SK-N-DZ (cell line): ENCODE measurements around the gene CBFA2T3.

ENCODE experiments used
- DNase-seq: peaks from one replicate; pipeline ENCODE4 v3.0.0-alpha.2; 2015; ENCODE audit warnings: low spot score

CBFA2T3 gene

GRCh38 chr16:88999457-89000206 is 22.6 kb upstream of the CBFA2T3 start:
- no peak for DNase-seq

DNA sequence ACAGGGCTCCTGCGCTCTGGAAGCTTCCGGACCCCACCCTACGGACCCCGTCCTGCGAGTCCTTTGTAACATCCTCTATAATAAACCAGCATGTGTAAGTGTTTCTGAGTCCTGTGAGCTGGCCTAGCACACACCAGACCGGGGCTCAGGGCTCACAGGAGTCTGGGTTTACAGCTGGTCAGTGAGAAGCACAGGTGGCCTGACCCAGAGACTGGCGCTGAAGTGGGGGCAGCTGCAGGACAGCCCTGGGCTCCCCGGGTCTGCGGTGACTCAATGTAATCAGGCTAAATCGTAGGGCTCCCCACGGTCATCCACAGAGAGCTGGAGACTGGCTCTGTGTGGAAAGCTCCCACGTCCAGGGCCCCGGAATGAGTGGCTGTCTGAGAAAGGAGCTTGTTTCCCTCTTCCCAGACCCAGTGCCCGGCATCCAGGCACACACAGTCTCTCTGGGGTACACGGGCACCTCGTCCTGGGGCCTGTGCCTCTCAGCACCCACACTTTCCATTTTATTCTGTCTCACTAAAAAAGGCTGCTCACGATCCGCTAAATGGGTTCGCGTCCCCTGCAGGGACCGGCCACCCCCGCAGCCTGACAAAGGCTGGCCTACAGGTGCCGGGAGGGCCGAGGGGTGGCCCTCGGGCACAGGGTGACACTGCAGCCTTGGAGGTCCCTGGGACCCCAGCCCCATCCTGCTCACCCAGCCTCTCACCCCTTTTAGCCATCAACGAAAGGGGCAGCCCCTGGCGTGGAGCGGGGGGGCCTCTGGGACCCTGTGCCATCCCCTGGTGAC is 18.9 kb upstream of the CBFA2T3 start:
- DNase-seq = no peak

DNA sequence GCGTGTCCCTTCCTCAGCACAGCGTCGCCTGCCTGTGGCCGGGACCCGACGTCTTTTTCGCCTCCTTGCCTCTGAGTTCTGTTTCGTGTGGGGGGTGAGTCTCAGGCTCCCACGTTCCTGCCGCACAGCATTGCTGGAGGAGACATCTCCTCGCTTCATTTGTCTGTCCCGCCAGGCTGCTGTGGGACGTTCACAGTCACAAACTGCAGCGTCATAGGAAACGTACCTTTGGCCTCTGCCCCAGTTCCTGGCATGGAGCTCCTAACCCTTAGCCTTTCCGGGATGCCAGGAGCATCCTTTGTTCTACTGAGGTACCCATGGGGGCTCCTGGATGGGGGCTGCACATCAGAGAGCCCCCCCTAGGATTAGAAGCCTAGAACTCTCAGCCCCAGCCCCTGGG is 18.2 kb upstream of the CBFA2T3 start:
- no peak for DNase-seq

- no peak for DNase-seq
Observed at GRCh38 chr16:88994695-88995094, 17.7 kb upstream of the CBFA2T3 start.

DNA sequence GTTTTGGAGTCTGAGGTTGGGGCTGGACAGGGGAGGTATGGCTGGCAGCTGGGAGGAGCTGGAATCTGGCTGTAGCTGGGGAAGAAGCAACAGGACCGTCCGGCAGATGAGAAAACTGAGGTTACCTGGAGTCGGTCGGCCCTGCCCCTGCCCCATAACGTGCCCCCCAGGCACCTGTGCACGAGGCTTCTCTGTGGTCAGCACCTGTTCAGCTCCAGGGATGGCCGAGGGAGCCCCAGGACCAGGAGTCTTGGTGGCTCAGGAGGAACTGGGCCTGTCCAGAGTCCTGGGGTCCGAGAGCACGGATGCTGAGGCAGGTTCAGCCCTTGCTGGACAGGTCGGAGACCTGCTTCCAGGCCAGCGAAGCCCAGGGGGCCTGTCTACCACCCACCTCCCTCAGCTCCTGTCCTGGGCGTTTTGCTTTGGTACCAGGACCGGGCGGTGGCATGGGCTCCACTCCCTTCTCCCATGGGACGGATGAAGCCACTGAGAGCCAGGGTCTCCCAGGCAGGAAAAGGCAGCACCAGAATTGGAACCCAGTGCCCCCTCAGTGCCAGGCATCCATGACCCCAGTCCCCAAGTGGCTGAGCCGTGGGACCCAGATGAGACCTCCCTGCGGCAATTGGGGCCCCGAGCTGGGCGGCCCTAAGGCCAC is 17.1 kb upstream of the CBFA2T3 start:
- DNase-seq = no peak

- no peak for DNase-seq
Observed at GRCh38 chr16:88993166-88993761, 16.3 kb upstream of the CBFA2T3 start.

DNA sequence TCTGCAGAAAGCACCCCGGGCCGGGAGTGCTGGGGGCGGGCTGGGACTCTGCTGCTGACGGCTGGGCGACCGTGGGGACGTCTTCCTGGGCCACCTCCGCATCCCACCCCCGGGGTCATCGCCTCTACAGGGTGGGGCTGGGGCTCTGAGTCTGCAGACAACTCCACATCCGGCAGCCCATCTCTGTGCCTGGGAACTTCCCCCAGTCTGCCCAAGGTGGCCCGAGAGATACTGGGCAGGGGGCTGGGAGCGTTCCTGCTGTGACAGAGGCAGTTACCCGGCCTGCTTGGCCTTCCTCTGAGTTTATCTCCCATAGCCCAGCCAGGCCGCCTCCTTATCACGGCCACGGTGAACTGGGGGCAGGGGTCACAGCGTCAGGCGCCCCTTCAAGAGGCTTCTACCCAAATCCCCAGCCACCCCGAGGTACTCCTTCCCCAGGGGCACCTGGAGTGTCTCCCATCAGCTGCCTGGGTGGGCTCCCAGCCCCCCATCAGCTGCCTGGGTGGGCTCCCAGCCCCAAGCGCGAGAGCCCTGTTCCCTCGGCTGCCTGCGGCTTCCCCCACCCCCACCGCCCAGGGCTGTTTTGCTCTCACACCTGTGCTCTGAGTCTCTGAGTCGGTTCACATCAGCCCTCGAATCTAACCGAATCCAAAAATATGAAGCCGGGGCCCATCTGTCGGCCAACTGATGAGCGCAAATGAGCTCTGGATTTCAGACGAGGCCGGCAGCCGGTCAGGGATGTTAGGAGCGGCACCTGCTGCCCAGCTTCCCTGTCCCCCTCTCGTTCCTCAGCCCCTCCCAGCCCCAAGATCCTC is 15.6 kb upstream of the CBFA2T3 start:
- no peak for DNase-seq

DNA sequence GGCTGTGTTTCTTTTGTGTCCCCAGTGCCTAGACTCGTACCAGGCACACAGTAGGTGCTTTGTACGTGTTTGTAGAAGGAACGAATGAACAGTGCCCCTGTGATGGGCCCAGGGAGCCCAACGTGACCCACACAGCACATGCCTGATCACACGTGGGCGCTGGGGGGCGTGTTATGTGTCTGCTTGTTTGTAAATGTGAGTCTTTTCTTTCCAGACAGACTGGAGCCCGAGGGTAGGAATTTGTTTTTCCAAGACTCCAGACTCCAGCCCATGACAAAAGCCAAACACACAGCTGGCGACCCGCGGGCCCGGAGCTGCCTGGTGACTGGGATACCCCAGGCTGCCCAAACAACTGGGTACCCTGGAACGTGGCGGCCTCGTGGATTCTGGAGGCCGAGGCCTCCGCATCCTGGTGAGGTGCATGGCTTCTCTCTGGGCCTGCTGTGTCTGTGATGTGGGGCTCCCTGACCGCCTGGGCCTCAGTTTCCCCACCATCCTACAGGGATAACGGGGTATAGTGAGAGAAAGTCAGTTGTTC is 14.9 kb upstream of the CBFA2T3 start:
- no peak for DNase-seq

GRCh38 chr16:88989852-88990547 is 13.0 kb upstream of the CBFA2T3 start:
- no peak for DNase-seq

DNA sequence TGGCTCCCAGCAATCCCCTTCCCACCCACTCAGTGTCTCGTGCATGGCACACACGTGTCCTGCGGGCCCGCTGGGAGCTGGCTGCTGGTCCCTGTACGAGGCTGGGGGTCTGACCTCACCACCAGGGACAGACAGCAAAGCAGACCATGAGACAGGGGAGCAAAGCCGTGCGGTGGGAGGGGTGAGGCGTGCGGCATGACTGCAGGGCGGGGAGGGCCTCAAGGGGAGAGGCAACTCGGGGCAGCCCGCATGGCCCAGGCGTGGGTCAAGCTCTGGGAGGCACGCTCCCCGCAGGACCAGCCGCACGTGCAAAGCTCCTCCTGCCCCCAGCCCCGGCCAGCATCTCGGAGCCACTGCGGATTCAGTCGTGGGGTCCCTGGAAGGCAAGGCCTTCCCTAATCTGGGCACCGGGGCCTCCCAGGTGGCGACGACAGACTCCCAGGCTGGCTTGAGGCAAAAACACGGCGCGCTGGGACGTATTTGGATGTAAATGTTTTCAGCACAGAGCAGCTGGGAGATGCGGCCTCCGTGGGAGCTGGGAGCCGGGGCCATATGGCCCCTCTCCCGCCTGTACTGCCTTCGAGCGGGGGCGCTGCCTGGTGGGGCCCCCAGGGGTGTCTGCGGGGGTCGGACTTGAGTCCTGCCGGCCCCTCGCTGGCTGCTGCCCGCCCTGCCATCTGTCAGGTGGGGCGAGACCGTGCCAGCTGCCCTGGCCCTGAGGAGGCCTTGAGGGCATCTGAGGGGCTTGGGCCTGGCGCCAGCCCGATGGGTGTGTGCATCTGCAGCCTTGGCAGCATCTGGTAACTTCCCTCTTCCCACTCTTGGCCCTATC is 12.2 kb upstream of the CBFA2T3 start:
- no peak for DNase-seq

DNA sequence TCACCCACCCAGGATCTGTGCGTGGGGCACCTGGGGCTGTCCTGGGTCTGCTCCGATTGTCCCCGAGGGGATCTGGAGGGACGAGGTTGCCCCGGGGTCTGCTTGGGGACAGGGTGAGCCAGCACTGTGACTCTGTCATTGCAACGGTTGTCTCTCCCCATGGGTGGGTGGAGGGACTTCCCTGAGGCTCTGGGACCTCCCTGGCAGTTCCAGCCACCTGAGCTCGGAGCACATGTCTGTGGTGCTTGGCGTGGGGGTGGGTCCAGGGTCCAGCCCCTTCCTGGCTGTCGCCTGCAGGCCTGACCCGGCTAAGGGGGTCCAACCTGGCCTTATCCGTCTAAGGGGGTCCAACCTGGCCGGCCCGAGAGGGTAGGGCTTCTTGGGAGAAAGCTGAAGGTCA is 8.5 kb upstream of the CBFA2T3 start:
- DNase-seq = no peak

DNA sequence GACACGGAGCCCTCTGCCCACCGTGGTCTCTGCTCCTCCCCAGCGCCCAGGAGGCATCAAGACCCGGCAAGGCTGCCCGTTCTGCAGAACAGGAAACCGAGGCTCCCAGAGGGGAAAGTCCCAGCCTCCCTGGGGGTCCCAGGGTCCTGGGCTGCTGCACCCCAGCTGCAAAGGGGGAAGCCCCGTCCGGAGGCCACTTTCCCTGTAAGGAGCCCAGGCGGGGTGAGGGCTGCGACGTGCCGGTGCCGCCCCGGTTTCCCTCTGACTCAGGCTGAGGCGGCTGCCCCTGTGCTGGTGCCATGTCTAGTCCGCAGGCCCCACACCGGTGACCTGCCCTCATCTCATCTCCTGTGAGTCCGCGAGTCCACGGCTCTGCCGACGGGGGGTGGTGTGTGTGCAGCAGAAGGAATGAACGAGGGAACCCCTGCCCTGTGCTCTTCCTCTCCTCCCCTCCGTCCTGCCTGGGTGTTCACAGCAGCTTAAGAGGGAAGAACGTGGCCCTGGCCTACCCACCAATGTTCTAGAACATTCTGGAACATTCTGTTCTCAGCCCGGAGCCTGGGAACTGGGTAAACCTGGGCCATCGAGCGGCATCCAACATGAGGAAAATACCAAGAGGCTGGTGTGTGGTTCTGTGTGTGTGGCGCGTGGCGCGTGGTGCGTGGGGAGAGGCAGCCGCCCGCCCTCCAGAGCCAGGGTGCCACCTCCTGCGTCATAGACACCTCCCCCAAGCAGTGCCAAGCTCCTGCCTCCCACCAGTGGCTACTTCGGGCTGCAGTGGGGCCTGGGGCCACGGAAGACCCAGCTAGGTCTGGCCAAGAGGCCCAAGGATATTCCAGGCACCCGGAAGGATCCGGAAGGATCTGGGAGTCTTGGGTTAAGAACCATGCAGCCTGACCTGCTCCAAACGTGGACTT is 7.0 kb upstream of the CBFA2T3 start:
- no peak for DNase-seq

GRCh38 chr16:88983165-88983564 is 6.2 kb upstream of the CBFA2T3 start:
- DNase-seq = no peak

DNA sequence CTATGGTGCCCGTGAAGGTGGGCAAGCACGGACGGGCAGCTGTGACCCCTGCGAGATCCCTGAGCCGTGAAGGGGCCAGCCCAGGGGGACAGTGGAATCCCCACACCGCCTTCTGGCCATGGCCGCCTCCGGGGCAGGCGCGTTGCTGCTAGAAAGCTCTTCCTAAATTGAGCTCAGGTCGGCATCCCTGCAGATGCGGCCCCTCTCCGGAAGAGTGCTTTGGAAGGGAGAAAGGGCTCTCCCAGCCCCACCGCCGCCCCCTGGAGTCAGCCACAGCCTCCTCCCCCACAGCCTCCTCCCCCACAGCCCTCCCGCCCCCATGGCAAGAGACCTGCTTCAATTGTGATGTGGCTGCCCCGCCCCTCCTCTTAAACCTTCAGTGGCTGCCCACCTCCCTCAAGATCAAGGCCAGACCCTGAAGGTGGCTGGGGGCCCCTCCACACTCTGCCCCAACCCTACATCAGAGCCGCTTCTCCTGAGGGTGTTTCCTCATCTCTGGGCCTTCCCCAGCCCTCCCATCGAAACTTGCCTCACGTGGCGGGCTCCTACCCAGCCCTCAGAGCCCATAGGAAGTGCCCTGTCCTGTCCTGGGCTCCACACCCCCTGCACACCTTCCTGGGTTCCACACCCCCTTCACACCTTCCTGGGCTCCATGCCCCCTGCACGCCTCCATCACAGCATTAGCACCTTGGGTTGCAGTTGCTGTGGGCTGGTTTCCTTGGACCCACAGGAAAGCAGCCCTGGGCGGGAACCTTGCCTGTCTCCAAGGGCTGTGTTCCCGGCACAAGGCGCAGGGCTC is 5.5 kb upstream of the CBFA2T3 start:
- DNase-seq = no peak

DNA sequence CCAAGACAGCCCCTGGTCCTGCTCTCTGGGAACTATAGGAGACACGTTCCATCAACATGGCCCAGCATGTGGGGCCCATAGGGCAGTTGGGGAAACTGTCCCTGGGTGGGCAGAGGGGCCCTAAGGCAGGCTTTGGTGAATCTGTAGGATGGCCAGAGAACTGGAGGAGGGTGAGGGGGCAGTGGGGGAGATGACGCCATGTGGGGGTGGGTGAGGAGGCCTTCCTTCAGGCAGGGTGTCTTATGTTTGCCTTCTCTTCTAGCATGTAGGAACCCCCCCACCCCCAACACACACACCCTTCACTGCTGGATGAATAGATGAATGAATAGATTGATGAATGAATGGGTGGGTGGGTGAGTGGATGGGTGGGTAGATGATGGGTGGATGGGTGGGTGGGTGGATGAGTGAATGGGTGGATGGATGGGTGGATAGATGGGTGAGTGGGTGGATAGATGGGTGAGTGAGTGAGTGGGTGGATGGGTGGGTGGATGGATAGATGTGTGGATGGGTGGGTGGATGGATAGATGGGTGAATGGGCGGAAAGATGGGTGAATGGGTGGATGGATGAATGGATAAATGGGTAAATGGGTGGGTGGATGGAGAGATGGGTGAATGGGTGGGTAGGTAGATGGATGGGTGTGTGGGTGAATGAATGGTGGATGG is 2.5 kb upstream of the CBFA2T3 start:
- no peak for DNase-seq

DNA sequence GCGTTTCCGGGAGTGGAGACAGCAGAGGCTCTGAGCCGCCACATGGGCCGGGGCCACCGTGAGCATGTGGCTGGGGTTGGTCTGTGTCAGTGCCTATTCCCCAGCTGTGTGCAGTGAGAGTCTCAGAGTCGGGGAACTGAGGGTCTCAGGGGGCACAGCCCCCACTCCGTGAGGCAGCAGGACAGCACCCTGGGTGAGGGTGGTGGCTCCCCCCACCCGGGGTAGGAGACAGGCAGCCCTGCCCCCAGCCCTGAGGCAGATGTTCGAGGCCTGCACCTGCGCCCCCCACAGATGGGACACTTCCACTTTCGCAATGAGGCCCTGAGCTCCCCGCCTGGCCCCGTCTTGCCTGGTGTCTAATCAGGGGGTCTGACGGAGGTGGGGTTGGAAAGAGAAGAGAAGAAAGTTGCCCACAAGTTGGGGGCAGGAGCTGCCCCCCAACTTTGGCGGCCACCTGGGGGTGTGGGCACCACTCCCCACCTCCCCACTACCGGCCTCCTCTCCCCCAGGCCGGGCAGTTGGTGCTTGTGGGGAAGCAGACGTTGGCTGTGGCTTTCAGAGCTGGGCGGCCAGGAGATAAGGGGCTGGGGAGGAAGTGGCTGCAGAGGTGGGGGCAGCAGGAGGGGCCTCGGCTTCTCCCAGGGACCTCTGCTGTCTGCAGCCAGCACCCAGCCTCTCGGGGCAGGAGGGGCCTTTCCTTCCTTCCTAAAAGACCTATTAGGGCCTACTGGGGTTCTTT is 1.8 kb upstream of the CBFA2T3 start:
- no peak for DNase-seq
